MM.1S (cell line): ENCODE data around the gene OR5AN1.
"Not testable (repeated sequence)": the region's sequence is repeated elsewhere in the genome, so short reads cannot be mapped to it uniquely, and the experiment has no call there.

Experiments
- EZH2 ChIP-seq: fragments of 300-600 bp; sonication (generic); optimal IDR thresholded peaks from 2 replicates; pipeline ENCODE3; 2017; ENCODE audit warnings: low read depth, mild to moderate bottlenecking, antibody characterized with exemption, low read length, mixed read lengths
- EZH2phosphoT487 ChIP-seq: fragments of 300-600 bp; sonication (generic); IDR thresholded peaks from 2 replicates; pipeline ENCODE4 v1.6.1; 2018; ENCODE audit warnings: antibody characterized with exemption, low read length
- TF ChIP-seq, protein P1 (sequence below): fragments of 300-600 bp; sonication (generic); IDR thresholded peaks from 2 replicates; pipeline ENCODE4 v1.5.1; 2016; ENCODE audit warnings: antibody characterized with exemption, low read length, mixed read lengths

DNA sequence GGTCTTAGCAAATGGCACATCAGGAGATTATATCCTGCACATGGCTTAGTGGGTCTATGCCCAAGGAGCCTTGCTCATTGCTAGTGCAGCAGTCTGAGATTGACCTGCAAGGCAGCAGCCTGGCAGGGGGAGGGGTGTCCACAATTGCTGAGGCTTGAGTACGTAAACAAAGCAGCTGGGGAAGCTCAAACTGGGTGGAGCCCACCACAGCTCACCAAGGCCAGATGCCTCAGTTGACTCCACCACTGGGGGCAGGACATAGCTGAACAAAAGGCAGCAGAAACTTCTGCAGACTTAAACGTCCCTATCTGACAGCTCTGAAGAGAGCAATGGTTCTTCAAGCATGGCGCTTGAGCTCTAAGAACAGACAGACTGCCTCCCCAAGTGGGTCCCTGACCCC is 13.6 kb downstream of the OR5AN1 start:
- TF ChIP-seq, protein P1, sequence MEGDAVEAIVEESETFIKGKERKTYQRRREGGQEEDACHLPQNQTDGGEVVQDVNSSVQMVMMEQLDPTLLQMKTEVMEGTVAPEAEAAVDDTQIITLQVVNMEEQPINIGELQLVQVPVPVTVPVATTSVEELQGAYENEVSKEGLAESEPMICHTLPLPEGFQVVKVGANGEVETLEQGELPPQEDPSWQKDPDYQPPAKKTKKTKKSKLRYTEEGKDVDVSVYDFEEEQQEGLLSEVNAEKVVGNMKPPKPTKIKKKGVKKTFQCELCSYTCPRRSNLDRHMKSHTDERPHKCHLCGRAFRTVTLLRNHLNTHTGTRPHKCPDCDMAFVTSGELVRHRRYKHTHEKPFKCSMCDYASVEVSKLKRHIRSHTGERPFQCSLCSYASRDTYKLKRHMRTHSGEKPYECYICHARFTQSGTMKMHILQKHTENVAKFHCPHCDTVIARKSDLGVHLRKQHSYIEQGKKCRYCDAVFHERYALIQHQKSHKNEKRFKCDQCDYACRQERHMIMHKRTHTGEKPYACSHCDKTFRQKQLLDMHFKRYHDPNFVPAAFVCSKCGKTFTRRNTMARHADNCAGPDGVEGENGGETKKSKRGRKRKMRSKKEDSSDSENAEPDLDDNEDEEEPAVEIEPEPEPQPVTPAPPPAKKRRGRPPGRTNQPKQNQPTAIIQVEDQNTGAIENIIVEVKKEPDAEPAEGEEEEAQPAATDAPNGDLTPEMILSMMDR = not testable (repeated sequence)
- TF ChIP-seq EZH2phosphoT487, EZH2: not testable (repeated sequence)
